HG03558 (cell line): ENCODE results near the gene SHB.
"Not testable (repeated sequence)": the region's sequence is repeated elsewhere in the genome, so short reads cannot be mapped to it uniquely, and the experiment has no call there.

Experiments
- ATAC-seq: cut with Tn5 transposase; IDR thresholded peaks from one replicate; pipeline ENCODE4 v1.9.1; 2021; ENCODE audit warnings: moderate number of reproducible peaks; ENCODE audit not compliant: unreplicated experiment; ENCODE audit errors: extremely low read depth

SHB gene

DNA sequence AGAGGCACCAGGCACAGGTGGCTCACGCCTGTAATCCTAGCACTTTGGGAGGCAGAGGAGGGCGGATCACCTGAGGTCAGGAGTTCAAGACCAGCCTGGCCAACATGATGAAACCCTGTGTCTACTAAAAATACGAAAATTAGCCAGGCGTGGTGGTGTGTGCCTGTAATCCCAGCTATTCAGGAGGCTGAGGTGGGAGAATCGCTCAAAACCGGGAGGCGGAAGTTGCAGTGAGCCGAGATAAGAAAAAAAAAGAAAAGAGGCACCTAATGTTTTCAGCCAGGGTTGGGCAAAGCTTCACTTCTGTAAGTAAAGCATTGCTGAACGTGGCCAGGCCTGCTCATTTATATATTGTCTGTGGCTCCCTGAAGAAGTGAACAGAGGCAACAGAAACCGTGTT lies 23.1 kb downstream of the SHB start:
- ATAC-seq: not testable (repeated sequence)

DNA sequence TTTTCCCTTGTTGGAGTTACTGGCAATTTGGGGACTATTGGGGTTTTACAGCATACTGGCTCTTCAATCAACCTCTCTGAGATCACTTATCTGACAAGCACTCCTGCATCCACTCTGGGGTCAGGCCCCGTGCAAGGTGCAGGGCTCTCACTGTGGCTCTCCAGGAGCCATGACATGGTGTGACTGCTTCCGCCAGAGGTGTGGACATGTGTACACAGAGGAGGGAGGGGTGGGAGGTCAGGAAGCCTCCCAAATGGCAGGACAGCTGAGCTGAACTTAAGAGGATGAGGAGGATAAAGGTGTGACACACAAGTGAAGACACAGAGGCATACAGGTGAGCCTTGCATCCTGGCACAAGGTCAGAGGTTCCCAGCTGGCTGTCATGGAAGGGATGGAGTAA lies 24.3 kb downstream of the SHB start:
- no peak for ATAC-seq

DNA sequence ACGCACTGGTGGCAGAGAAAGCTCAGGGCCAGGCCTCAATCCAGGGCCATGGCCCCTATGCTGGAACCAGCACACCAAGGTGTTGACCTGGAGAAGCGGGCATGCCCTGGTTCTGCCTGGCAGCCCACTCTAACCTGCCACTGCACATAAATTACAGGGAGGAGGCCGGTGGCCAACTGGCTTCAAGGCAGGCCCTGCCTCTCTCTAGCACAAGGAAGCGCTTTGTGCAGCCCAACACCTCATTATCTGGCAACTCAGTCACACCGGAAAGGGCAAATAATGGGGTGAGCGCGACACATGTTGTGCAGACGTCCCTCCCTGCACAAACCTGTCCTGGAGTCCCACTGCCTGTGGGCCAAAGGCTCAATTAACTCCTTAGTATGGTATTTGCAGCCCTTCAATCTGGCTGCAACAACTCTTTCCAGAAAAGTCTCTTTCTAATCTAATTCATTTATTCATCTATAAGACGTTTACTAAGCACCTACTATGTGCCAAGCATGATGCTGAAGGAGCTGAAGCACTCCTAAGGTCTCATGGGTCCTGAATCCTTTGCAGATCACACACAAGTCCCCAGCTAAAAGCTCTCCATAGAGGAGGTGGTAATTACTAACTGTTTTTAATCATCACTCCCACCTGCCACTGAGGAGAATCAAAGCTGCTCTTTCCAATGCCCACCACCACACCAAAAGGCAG lies 24.9 kb downstream of the SHB start:
- no peak for ATAC-seq

DNA sequence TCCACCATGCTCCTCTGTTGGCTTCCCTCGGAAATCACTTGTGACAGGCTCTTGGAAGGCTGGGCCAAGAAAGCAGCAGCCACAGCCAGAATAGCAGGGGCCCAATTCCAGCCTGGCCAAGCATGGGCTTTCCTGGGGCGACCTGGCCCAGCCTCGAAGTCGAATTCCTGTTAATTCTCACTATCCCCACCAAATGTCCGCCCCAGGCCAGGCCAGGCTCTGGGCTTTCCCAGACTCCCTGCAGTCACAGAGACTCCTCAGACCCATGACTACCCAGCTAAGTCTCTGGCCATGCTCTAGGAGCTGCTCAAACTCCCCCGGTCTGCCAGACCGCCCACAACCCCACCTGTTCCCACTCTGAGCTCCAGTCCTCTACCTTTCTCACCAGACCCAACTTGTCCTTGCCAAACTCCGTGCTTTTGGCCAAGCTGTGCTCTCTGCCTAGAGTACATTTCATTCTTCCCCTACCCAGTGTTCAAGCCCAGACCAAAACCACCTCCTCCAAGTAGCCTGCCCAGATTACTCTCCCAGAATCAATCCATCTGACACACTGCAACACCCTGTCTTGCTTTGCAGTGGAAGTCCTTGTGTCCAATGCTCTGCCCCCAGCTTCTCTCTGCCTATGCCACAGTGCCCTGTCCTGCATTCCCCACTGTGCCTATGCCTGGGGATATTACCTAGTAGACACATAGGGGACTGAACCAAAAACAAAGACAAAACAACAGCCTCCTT lies 26.2 kb downstream of the SHB start:
- ATAC-seq: no peak

DNA sequence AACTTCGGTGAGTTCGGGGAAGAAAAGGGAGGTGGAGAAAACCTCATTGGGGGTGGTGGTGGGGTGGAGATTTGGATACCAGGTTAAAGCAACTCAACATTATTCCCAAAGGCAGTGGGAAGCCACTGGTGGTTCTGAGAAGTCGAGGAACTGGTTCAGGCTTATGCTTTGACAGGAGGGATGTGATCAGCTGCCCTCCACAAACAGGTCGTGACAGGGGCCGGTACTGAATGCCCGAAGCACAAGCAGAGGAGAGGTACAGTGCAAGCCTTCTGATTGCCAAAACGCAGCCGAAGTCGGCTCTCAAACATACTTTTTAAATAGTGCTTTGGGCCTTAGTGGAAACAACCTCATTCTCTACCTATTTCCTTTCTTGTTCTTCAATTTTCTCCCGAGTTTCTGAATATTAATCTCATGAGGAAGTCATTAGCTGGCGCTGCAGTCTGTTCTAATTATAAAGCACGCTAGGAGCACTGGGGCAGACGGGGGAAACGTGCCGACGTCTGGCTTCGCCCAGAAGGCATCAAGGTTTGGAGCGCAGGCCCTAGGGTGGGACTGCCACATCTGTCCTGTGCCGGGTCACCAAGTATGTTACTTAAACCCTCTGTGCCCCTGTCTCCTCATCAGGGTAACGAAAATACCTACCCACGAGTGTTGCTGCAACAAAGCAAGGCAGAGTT lies 27.3 kb downstream of the SHB start:
- no peak for ATAC-seq

DNA sequence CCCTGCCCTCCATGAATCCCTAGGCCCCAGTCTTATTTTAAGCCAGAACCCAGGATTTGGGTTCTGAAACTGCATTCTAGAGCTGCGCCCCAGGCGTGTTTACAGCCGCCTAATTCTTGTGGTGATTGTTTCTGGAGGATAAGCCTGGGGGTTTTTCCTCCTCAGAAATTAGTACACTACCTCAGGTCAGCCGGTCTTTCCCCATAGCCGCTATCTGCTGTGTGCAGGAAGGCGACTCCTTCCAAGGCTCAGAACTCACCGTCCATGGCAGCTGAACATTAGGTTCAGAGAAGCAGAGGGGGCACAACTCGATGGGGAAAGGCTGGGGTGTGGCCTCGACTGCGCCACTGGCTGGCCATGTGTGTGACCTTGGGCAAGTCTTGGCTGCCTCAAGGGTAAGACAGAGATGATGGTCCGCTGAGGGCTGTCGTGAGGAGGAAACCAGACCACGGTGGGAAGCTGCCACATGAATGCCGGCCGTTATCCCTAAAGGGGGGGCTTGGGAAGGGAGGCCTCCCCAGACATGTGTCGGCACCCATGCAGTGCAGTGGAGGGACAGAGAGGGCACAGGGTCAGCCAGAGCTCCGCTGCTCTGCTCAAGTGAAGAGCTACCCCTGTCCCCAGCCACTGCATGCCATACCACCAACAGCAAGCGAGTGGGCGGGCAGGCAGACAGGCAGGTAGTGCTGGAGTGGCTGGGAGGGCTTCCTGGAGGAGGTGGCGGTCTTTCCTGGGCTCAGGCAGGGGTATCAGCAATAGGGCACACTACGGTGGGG lies 28.9 kb downstream of the SHB start:
- ATAC-seq: no peak

DNA sequence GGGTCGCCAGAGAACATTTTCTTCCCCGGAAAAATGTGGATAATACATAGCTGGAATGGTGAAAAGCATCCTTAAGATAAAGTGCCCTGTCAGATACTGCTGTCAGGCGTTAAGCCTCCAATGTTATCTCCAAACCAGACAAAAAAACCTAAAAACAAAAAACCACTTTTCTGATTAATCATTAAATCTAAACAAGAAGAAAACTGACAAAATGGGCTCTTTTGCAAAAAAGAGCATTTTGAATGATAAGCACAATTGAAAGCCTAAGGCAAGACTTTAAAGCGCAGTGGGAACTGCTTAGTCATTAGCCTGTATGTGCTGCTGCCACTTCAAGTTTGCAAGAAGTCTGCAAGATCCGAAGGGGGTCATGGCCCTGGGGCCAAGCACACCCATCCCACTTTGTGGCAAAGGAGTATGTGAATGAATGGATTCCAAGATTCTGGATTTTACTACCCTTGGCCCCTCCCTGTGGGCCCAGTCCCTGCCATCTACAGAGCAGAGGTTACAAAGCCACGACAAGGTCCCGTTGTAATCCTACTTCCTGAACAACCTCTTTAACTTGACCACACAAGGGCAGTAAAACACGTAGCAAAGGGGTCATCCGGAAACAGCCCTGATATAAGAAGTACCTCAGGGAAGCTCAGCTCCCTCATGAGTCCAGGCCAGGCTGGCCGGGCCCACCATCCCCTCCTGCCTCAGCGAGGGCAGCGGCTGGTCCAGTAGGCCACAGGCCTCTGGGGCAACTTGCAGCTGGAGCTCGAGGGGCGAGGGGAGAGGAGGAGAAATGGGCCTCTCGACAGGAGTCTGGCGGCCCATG lies 29.7 kb downstream of the SHB start:
- ATAC-seq: no peak

DNA sequence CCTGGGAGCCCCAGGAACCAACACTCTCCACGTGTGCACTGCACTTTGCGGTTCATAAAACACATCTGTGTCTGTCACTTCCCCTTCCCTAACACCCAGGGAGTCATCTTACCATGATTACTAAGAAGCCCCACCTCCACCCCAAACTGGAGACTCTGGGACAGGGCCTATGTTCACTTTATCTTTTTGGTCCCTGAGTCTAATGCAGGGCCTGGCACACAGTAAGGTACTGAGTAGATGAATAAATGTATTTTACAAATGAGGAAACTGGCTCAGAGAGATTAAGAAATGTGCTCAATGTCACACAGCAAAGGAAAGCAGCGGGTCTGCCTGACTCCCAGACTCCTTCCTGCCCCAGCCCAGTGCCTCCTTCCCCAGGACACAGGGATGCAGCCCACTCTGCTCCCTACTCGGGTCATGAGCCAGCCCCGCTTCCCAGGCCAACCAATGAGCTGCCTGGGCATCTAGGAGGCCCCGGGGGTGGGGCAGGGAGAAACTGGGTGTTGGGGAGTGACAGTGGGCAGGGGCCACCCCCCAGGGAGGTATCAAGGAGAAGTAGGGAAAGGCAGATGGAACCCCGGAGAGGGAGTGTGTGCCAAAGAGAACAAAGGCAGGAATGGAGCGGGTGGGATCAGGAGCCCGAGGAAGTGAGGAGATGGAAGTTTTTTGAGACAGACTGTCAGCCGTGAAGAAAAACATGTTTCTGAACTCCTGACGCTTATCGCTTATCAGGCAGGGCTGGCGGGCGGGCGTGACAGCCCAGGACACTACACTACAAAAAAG lies 30.5 kb downstream of the SHB start:
- ATAC-seq: no peak

DNA sequence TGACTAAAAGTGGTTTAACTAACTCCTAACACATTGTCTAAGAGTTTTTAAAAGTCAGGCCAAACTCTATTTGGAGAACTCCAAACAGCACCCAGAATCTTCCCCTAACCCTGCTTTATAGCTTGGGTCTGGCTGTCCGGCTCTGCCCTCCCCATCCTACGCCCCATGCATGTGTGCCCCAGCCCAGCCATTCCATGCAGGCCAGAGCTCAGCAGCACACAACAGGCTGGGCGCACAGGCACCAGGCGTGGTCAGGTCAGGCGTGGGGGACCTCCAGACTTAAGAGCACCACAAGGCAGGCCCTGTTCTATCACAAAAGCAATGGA lies 31.1 kb downstream of the SHB start:
- no peak for ATAC-seq

DNA sequence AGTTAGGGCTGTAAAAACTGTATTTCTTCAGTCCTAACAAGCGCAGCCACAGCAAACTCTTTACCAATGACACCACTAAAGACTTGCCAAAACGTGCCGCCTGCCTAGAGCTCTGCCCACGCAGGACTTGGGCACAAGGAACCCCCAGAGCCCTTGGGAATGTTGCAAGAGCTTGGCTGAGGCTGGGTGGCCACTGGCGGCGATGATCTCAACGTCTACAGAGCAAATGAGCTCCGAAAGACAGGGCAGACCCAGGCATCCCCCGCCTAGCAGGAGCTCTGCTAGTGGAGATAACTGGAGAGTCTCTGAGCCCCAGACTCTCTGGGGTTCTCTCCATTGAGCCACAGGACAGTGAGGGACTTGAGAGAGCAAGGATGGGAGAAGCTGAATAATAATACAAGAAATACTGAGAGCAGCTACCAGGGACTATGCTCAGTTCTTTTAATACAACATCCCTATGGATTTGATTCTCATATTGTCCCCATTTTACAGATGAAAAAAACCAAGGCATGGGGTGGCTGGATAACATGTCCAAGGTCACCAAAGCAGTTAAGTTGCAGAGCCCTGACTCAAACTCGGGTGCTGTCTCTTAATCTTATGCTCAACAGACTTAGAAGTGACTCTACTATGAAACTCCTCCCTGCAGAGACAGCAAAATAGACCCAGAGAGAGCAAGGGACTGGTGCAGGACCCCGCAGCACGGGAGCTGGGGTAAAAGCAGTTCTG lies 32.5 kb downstream of the SHB start:
- ATAC-seq: no peak

DNA sequence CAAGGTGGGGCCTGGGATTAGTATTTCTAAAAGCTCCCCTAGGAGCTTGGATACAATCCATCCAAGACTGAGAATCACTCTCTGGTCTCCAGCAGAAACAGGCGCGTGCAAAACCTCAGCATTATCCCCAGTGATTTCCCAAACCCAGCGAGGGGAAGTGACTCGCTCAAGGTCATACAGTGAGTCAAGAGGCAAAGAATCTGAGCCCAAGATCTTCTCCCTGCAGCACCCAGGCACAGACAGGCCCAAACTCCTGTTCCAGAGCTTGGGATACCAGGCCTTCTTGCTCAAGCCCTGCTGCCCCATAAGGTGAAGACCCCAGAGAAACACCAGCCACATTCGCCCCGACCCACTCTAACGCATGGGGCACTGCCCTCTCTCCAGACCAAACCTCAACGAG lies 33.2 kb downstream of the SHB start:
- no peak for ATAC-seq

DNA sequence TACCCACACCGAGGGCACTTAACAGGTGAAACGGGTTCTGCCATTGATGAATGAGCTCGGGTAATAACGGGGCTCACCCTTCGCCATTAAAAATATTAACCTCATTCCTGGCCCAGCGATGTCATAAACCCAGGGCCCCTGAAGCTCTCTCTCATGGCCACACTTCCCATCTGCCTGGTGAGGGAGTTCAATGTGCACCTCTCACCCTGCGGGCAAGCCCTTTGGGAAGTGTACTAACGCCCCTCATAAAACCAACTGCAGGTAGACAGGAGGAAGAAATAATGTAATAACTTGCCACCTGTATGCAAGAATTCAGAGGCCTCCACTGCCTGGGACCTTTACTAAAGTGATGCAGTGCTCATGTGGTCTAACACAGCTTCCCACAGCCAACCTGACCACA lies 35.1 kb downstream of the SHB start:
- no peak for ATAC-seq

DNA sequence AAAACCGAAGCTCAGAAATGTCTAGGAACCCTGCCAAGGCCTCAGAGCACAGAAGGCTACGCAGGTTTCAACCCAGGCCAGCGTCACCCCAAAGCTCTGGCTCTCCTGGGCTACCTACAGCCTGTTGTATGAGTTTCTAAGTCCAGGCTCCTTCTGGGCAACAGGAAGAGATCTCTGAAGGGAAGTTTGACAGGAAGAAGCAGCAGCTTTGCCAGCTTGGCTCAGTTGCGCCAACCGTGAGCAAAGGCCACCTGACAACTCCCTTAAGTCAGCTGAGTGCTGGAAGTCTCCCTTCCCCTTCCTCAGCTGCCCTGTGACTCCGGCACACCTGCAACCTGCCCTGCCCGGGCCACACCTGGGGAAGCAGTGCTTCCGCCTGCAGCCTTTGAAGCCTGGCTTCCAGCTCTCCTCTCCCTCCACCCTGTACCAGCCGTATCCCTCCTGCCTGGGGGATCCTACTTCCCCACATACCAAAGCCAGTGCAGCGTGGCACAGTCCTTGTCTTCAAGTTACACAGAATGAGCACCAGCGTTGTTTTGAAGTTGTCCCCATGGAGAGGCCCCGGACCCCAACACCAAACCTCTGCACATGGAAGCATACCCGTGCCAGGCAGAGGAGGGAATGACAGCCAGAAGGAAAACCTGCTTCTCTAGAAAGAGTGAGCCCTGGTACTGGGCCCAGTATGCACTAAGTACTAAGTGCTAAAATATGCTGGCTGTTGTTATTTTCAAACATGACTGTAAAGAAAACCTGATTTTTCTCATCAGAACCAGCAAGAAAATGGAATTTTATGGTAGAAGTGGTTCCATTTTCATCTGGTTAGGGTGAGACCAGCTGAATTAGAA lies 36.5 kb downstream of the SHB start:
- ATAC-seq: no peak

DNA sequence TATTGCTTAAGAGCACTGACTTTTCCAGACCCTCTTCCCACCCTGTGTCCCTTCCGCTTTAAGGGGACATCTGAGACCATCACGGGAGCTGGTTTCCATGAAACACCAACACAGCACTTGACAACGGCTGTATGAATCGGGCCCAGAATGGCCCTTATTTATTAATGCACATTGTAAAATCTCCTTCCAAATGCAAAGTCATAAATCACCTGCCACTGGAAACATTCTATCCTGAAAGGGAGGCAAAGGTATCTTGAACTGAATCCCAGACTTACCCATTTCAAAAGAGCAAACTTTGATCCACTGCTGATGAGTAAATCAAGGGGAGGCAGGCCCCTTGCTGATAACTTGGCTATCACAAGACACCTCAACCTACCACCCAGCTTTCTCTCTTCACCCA lies 37.4 kb downstream of the SHB start:
- ATAC-seq: no peak

DNA sequence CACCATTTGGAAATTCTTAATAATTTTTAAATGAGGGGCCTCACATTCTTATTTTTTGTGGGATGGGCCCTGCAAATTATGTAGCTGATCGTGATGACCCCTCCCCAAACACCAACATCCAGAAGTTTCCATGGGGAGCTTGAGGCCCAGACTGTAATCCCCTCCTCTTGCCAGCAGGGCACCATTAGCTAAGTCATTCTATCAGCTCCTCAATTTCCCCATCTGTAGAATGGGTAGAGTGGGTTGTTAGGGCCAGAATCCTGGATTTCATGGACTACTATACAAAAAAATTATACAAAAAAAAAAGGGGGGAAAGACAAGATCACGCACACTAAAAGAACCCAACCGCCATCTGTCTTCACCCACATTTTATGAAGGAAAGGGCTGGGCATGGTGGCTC lies 38.4 kb downstream of the SHB start:
- ATAC-seq: no peak

DNA sequence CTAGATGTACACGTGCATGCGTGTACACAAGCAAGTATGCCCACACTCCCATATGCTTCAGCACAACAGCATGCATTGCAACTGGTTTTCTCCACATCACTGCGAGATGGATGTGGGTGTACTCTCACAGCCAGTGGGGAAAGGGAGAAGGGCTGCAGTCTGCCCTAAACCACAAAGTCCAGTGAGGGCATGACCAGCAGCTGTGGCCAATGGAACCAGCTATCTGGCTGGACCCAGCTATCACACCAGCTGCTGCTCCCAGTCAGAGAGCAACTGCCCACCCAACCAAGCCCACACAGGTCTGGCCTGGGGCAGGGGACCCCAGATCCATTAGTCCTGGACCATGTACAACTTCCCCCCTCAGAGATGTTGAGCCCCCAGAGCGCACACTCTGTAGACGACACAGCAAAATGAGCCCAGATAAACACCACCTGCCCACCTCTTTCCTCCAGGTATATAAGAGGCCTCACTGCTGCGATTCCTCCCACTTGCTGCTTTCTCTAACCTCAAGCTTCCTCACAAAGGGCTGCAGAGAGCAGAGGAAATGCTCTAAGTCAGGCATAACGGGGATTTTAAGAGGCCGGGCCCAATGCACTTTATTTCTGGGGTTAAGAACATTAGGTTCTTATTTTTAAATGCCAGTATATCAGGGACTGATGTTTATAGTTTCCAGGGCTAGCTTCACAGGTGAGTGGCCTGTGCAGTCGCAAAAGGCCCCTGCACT lies 39.0 kb downstream of the SHB start:
- ATAC-seq: no peak

DNA sequence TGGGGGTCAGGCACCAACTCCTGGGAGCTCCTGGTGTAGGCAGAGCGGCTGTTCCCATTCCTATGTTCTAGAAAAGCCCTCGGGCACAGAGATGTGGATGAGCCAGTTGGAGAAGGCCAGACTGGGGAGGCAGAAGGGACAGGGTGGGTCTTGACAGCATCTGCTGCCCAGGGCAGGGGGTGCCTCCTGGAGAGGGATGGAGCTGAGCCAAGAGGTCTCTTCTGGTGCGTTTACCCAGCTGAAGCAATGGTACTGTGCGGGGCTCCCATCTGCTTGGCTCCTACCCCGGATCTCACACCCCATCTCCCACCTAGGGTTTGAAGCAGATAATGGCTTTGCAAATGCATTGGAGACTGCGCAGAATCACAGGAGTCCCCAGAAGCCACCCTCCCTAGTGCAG lies 41.3 kb downstream of the SHB start:
- ATAC-seq: no peak
